Tibial nerve (tissue), 4 donors: ENCODE data around the gene PDCD11. TPM values are rescaled to one million over a fixed set of nuclear protein-coding genes. Genes with fewer than 3 reads are reported as not detected.

Source experiments
- DNase-seq, 2 donors: peaks; one replicate each; pipeline ENCODE4 v3.0.0-alpha.2; 2019; ENCODE audit warnings: low spot score in 2 of 2
- H3K27ac ChIP-seq, 4 donors: fragments of 200-600 bp; sonication (generic) in 3 of 4; one replicate each; pipeline ENCODE4 v1.5.1; 2017 to 2019; ENCODE audit warnings: mild to moderate bottlenecking in 1 of 4
- H3K27me3 ChIP-seq, 2 donors: fragments of 200-600 bp; sonication (generic) in 1 of 2; one replicate each; pipeline versions ENCODE4 v1.5.1 to v1.6.0; 2017 to 2019
- H3K36me3 ChIP-seq, 3 donors: fragments of 200-600 bp; sonication (generic); one replicate each; pipeline ENCODE4 v1.5.1; 2018 to 2019
- H3K4me1 ChIP-seq, 4 donors: fragments of 200-600 bp; sonication (generic) in 3 of 4; one replicate each; pipeline ENCODE4 v1.5.1; 2017 to 2019
- H3K4me3 ChIP-seq, 4 donors: fragments of 200-600 bp; sonication (generic) in 3 of 4; one replicate each; pipeline ENCODE4 v1.5.1; 2017 to 2019; ENCODE audit warnings: mild to moderate bottlenecking in 1 of 4, moderate library complexity in 1 of 4
- H3K9me3 ChIP-seq, 4 donors: fragments of 200-600 bp; sonication (generic) in 3 of 4; one replicate each; pipeline ENCODE4 v1.5.1; 2017 to 2019
- CTCF ChIP-seq, 5 experiments: fragments of 200-600 bp in 3 of 5; fragments of 450-650 bp in 2 of 5; sonication (generic) in 3 of 5; IDR thresholded peaks; one replicate each; pipeline ENCODE4 v1.5.1; 2016 to 2019; ENCODE audit warnings: antibody characterized with exemption in 5 of 5, mild to moderate bottlenecking in 3 of 5, moderate library complexity in 2 of 5
- EP300 ChIP-seq, 2 donors: sonication (generic); formaldehyde crosslinking; IDR thresholded peaks; one replicate each; pipeline ENCODE4 v1.6.1; 2017; ENCODE audit warnings: antibody characterized with exemption in 2 of 2, mild to moderate bottlenecking in 1 of 2
- POLR2A ChIP-seq, 2 donors: fragments of 450-650 bp; IDR thresholded peaks; one replicate each; pipeline ENCODE4 v1.6.1; 2017; ENCODE audit warnings: antibody characterized with exemption in 2 of 2, mild to moderate bottlenecking in 2 of 2, moderate library complexity in 2 of 2
- WGBS, 2 donors: methylation state at CpG; one replicate each; pipeline ENCODE4 v1.1.5; 2018; 5-methylcytosine and 5-hydroxymethylcytosine counted together
- total RNA-seq, 4 donors: library from RNA; depleted of rRNA; stranded (reverse); fragments of >200 nt; gene quantifications; one replicate each; pipeline ENCODE4 v1.1.0, GENCODE V29; 2016

Gene PDCD11
- total RNA-seq, 4 donors from 2014 or later = 15.3 to 23.7 (median 17.5) TPM

- DNase-seq = no peak
- WGBS, 2 donors = 95% methylated on average over 5 of the region's 5 CpGs
- Histone ChIP-seq H3K4me3 (no peak overlapping the region), H3K36me3 (peaks cover 0 to 94% (median 6%) of the 10 kb centered on the region in 3 donors), H3K27ac (no peak overlapping the region), H3K4me1 (peaks cover 0 to 12% (median 2%) of the 10 kb centered on the region in 4 donors), H3K9me3 (no peaks in the 10 kb centered on the region), H3K27me3 (no peaks in the 10 kb centered on the region)
- TF ChIP-seq EP300 (IDR thresholded peaks at IDR 0.05) = no peak
- no peak for TF ChIP-seq POLR2A (IDR thresholded peaks at IDR 0.05)
- no peak for TF ChIP-seq CTCF (IDR thresholded peaks at IDR 0.05)
These were observed 33.2 kb downstream of the PDCD11 start for GRCh38 chr10:103429647-103430046.

DNA sequence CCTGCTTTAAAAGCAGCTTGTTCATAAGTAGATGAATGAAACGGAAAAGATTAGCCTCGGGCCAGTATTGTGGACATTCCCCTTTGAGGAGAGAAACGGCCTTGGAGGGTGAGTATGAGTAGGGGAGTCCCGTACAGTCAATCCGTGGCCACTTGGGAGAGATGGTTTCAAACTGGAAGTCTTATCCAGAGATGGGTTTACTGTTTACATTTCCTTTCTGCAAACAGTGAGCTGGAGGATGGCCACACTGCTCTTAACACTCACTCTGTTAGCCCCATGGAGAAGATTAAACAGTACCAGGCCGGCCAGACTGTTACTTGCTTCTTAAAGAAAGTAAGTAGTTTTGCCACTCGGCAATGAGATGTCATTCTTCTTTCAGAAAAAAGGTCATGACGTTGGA is 35.5 kb downstream of the PDCD11 start:
- no peak for DNase-seq
- 66 to 71% methylated on average over 8 of the region's 8 CpGs for WGBS, 2 donors
- no peak overlapping the region for H3K27ac ChIP-seq
- peaks cover 0 to 12% (median 2%) of the 10 kb centered on the region in 4 donors for H3K4me1 ChIP-seq
- no peaks in the 10 kb centered on the region for H3K9me3 ChIP-seq
- no peaks in the 10 kb centered on the region for H3K27me3 ChIP-seq
- no peak overlapping the region for H3K4me3 ChIP-seq
- H3K36me3 ChIP-seq = peaks cover 0 to 97% (median 0%) of the 10 kb centered on the region in 3 donors
- TF ChIP-seq CTCF (IDR thresholded peaks at IDR 0.05) = no peak
- TF ChIP-seq POLR2A (IDR thresholded peaks at IDR 0.05) = no peak
- TF ChIP-seq EP300 (IDR thresholded peaks at IDR 0.05) = no peak

DNA sequence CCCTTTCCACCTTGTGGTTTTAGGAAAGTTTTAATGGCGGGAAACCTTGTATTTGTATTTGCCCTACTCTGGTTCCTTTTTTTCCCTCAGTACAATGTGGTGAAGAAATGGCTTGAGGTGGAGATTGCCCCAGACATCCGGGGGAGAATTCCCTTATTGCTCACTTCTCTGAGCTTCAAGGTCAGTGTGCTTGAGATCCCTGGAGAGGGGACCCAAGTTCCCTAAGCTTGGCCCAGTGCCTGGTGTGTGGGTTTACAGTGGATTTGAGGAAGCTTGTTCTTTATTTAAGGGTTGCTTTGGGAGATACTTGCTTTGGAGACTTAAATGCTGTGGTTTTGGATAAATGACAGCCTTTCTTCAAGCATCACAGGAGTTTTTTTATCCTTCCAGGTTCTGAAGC is 37.4 kb downstream of the PDCD11 start:
- Histone ChIP-seq H3K4me3 (no peak overlapping the region), H3K4me1 (peaks cover 0 to 12% (median 2%) of the 10 kb centered on the region in 4 donors), H3K27ac (peak overlapping the region in 1 of 4 donors; percentile 47), H3K9me3 (no peaks in the 10 kb centered on the region), H3K27me3 (no peaks in the 10 kb centered on the region), H3K36me3 (peaks cover 0 to 97% (median 7%) of the 10 kb centered on the region in 3 donors)
- DNase-seq = peak in 1 of 2 donors; percentile 72
- TF ChIP-seq POLR2A (IDR thresholded peaks at IDR 0.05) = no peak
- TF ChIP-seq EP300 (IDR thresholded peaks at IDR 0.05) = peak in 1 of 2 donors; percentile 49
- TF ChIP-seq CTCF (IDR thresholded peaks at IDR 0.05) = no peak
- 52 to 73% methylated on average over 2 of the region's 2 CpGs for WGBS, 2 donors

- H3K9me3 ChIP-seq = no peaks in the 10 kb centered on the region
- H3K27me3 ChIP-seq = no peaks in the 10 kb centered on the region
- H3K4me3 ChIP-seq = no peak overlapping the region
- no peak for TF ChIP-seq POLR2A (IDR thresholded peaks at IDR 0.05)
- no peak for TF ChIP-seq CTCF (IDR thresholded peaks at IDR 0.05)
- no peak for TF ChIP-seq EP300 (IDR thresholded peaks at IDR 0.05)
- H3K27ac ChIP-seq = no peak overlapping the region
- peaks cover 0 to 11% (median 0%) of the 10 kb centered on the region in 4 donors for H3K4me1 ChIP-seq
- H3K36me3 ChIP-seq = peaks cover 0 to 100% (median 7%) of the 10 kb centered on the region in 3 donors
- WGBS, 2 donors = 70 to 76% methylated on average over 4 of the region's 4 CpGs
- no peak for DNase-seq
These were observed 43.4 kb downstream of the PDCD11 start for GRCh38 chr10:103439776-103440175.

DNA sequence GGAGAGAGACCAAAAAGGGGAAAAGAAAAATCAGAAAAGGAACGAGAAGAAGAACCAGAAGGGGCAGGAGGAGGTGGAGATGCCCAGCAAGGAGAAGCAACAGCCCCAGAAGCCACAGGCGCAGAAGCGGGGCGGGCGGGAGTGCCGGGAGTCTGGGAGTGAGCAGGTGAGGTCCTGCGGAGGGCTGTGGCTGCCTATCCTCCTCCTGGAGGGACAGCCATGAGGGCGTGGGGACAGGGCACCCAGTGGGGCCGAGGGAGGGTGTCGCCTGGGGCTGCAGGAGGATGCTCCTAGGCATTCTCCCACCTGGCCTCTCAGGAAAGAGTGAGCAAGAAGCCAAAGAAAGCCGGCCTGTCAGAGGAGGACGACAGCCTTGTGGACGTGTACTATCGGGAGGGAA is 44.0 kb downstream of the PDCD11 start:
- DNase-seq = no peak
- H3K36me3 ChIP-seq = peaks cover 0 to 100% (median 7%) of the 10 kb centered on the region in 3 donors
- no peak overlapping the region for H3K27ac ChIP-seq
- H3K9me3 ChIP-seq = no peaks in the 10 kb centered on the region
- H3K4me1 ChIP-seq = peaks cover 0 to 17% (median under 1%) of the 10 kb centered on the region in 4 donors
- H3K27me3 ChIP-seq = no peaks in the 10 kb centered on the region
- TF ChIP-seq POLR2A (IDR thresholded peaks at IDR 0.05) = no peak
- TF ChIP-seq CTCF (IDR thresholded peaks at IDR 0.05) = no peak
- no peak for TF ChIP-seq EP300 (IDR thresholded peaks at IDR 0.05)
- H3K4me3 ChIP-seq = no peak overlapping the region
- WGBS, 2 donors = 90 to 93% methylated on average over 14 of the region's 14 CpGs
